Stimulated activated CD8-positive, alpha-beta memory T cell treated with anti-CD3 and anti-CD28 coated beads, Interleukin-4, amount 100 ng/mL, for 48 hours (primary cell): Measurements from ENCODE around the gene PXYLP1.

Experiments used
- DNase-seq: peaks from one replicate; pipeline ENCODE4 v3.0.0-alpha.2; 2020

The PXYLP1 gene

GRCh38 chr3:141330235-141330634 is 98.6 kb downstream of the PXYLP1 start:
- no peak for DNase-seq

GRCh38 chr3:141330718-141331376 is 99.2 kb downstream of the PXYLP1 start:
- no peak for DNase-seq

- DNase-seq, result no peak
These were observed 100.0 kb downstream of the PXYLP1 start for GRCh38 chr3:141331377-141332318.

GRCh38 chr3:141332416-141332815 is 100.8 kb downstream of the PXYLP1 start:
- DNase-seq, result no peak

GRCh38 chr3:141333836-141334626 is 102.4 kb downstream of the PXYLP1 start:
- no peak for DNase-seq

GRCh38 chr3:141334627-141335250 is 103.1 kb downstream of the PXYLP1 start:
- no peak for DNase-seq

- DNase-seq, result no peak
These were observed 104.0 kb downstream of the PXYLP1 start for GRCh38 chr3:141335531-141336061.

GRCh38 chr3:141336672-141337522 is 105.3 kb downstream of the PXYLP1 start:
- DNase-seq, result no peak

- no peak for DNase-seq
These were observed 105.9 kb downstream of the PXYLP1 start for GRCh38 chr3:141337523-141337854.

GRCh38 chr3:141337991-141338390 is 106.4 kb downstream of the PXYLP1 start:
- no peak for DNase-seq

- no peak for DNase-seq
These were observed 107.3 kb downstream of the PXYLP1 start for GRCh38 chr3:141338881-141339280.

- DNase-seq, result no peak
These were observed 109.9 kb downstream of the PXYLP1 start for GRCh38 chr3:141341536-141341935.

GRCh38 chr3:141342386-141342785 is 110.8 kb downstream of the PXYLP1 start:
- no peak for DNase-seq

GRCh38 chr3:141343077-141343476 is 111.5 kb downstream of the PXYLP1 start:
- no peak for DNase-seq

GRCh38 chr3:141343865-141344271 is 112.2 kb downstream of the PXYLP1 start:
- DNase-seq, result no peak
